Progenitor cell of endocrine pancreas (in vitro differentiated cells): ENCODE measurements around the gene DNAJA2. TPM values are rescaled to one million over a fixed set of nuclear protein-coding genes. Genes with fewer than 3 reads are reported as not detected.

ENCODE experiments used
- DNase-seq: peaks from one replicate; pipeline ENCODE4 v3.0.0; 2021; ENCODE audit warnings: low spot score; ENCODE audit not compliant: unreplicated experiment
- H3K27ac Mint-ChIP-seq: 2 replicates; pipeline ENCODE4 v1.8.0; 2021; ENCODE audit warnings: mild to moderate bottlenecking, moderate library complexity, mixed read lengths
- H3K27me3 Mint-ChIP-seq: 2 replicates; pipeline ENCODE4 v1.8.0; 2021; ENCODE audit warnings: mixed read lengths
- H3K36me3 Mint-ChIP-seq: 2 replicates; pipeline ENCODE4 v1.8.0; 2022; ENCODE audit warnings: mixed read lengths; ENCODE audit not compliant: insufficient read depth
- H3K4me1 Mint-ChIP-seq: 2 replicates; pipeline ENCODE4 v1.8.0; 2021; ENCODE audit warnings: low read depth, mixed read lengths
- H3K4me3 Mint-ChIP-seq: 2 replicates; pipeline ENCODE4 v1.8.0; 2021; ENCODE audit warnings: low read depth, mild to moderate bottlenecking, moderate library complexity, mixed read lengths
- H3K9me3 Mint-ChIP-seq: 2 replicates; pipeline ENCODE4 v1.8.0; 2021; ENCODE audit warnings: low read depth, mixed read lengths
- CTCF ChIP-seq: fragments of 200-600 bp; sonication (generic); IDR thresholded peaks from one replicate; pipeline ENCODE4 v1.5.0; 2021; ENCODE audit warnings: antibody characterized with exemption, mild to moderate bottlenecking; ENCODE audit not compliant: unreplicated experiment
- total RNA-seq: library from RNA; stranded (reverse); gene quantifications from 2 replicates; pipeline ENCODE4 v1.2.1, GENCODE V29; 2021

Gene DNAJA2
- total RNA-seq, 1 donor from 2014 or later: 63.7 TPM

DNA sequence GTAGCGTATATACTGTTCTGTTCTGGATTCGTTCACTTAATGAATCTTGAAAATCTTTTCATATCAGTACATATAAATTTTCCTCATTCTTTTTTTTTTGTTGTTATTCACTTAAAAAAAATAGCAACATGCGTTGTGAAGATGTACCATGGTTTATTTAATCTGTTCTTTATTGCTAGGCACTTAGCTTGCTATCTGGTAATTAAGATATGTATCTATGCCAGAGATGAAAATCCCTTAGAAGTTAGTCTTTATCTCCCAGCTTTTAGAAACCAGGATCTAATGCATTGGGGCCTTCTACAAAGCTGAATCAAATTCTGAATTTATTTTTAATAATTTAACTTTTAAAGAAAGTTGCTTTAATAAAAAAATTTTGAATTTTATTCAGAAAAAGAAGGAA is 13.0 kb upstream of the DNAJA2 start:
- no peak overlapping the region for H3K27ac Mint-ChIP-seq
- no peak for TF ChIP-seq CTCF
- H3K4me1 Mint-ChIP-seq: no peaks in the 10 kb centered on the region

GRCh38 chr16:46982335-46982734 is 8.9 kb upstream of the DNAJA2 start:
- Mint-ChIP-seq H3K4me1 (no peaks in the 10 kb centered on the region), H3K27ac (peak overlapping the region; percentile 16), H3K36me3 (no peaks in the 10 kb centered on the region), H3K27me3 (no peaks in the 10 kb centered on the region), H3K4me3 (no peak overlapping the region), H3K9me3 (no peaks in the 10 kb centered on the region)
- DNase-seq: no peak
- TF ChIP-seq CTCF: no peak

More for the DNA sequence above, 13.0 kb upstream of the DNAJA2 start:
- Mint-ChIP-seq H3K36me3 (no peaks in the 10 kb centered on the region), H3K27me3 (no peaks in the 10 kb centered on the region), H3K9me3 (peaks cover 1% of the 10 kb centered on the region), H3K4me3 (no peak overlapping the region)
- no peak for DNase-seq

DNA sequence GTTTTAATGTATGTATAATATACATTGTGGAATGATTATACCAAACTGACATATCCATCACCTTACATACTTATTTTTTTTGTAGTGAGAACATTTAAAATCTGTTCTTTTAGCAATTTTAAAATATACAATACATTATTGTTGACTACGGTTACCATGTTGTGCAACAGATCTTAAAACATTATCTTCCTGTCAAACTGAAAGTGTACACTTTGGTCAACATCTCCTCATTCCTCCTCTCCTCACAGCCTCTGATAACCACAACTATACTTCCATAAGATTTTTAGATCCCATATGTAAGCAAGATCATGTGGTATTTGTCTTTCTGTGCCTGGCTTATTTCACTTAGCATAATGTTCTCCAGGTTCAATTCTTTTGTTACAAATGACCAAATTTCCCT is 7.5 kb upstream of the DNAJA2 start:
- no peak for TF ChIP-seq CTCF
- no peak for DNase-seq
- Mint-ChIP-seq H3K36me3 (no peaks in the 10 kb centered on the region), H3K4me1 (peaks cover 5% of the 10 kb centered on the region), H3K4me3 (no peak overlapping the region), H3K27me3 (no peaks in the 10 kb centered on the region), H3K27ac (no peak overlapping the region), H3K9me3 (no peaks in the 10 kb centered on the region)

GRCh38 chr16:46976550-46976949 is 3.1 kb upstream of the DNAJA2 start:
- H3K27ac Mint-ChIP-seq: no peak overlapping the region
- H3K27me3 Mint-ChIP-seq: no peaks in the 10 kb centered on the region
- peaks cover 21% of the 10 kb centered on the region for H3K4me1 Mint-ChIP-seq
- no peaks in the 10 kb centered on the region for H3K36me3 Mint-ChIP-seq
- no peak for DNase-seq
- no peak overlapping the region for H3K4me3 Mint-ChIP-seq
- H3K9me3 Mint-ChIP-seq: no peaks in the 10 kb centered on the region
- TF ChIP-seq CTCF: no peak

GRCh38 chr16:46975908-46976470 is 2.5 kb upstream of the DNAJA2 start:
- peaks cover 25% of the 10 kb centered on the region for H3K4me1 Mint-ChIP-seq
- no peak overlapping the region for H3K27ac Mint-ChIP-seq
- no peak overlapping the region for H3K4me3 Mint-ChIP-seq
- no peaks in the 10 kb centered on the region for H3K9me3 Mint-ChIP-seq
- no peak for DNase-seq
- no peaks in the 10 kb centered on the region for H3K27me3 Mint-ChIP-seq
- peaks cover 4% of the 10 kb centered on the region for H3K36me3 Mint-ChIP-seq
- TF ChIP-seq CTCF: no peak
